Panc1 (cell line): ENCODE results near the gene FLVCR2.

Experiments used
- CTCF ChIP-seq: fragments of 450-650 bp; IDR thresholded peaks from 2 replicates; pipeline ENCODE4 v1.5.1; 2017; ENCODE audit warnings: mild to moderate bottlenecking
- POLR2AphosphoS5 ChIP-seq: IDR thresholded peaks from 2 replicates; pipeline ENCODE4 v1.6.1; 2012; ENCODE audit warnings: mild to moderate bottlenecking, low read depth, low read length, moderate library complexity
- REST ChIP-seq, 2 experiments: IDR thresholded peaks; 2 replicates each; pipeline ENCODE4 v1.6.1; 2011 to 2012; ENCODE audit warnings: low read depth in 2 of 2, control low read depth in 1 of 2, low read length in 1 of 2, mild to moderate bottlenecking in 1 of 2, moderate library complexity in 1 of 2; ENCODE audit not compliant: insufficient read depth in 1 of 2
- SIN3A ChIP-seq: IDR thresholded peaks from 2 replicates; pipeline ENCODE4 v1.6.1; 2012; ENCODE audit warnings: low read depth, mild to moderate bottlenecking, low read length, moderate library complexity, borderline replicate concordance; ENCODE audit not compliant: insufficient read depth
- TCF7L2 ChIP-seq: IDR thresholded peaks from 2 replicates; pipeline ENCODE4 v1.6.1; 2011; ENCODE audit warnings: mild to moderate bottlenecking, low read depth, low read length, inconsistent platforms

GRCh38 chr14:75607842-75608640, 29.6 kb downstream of the FLVCR2 start:
- no peak for TF ChIP-seq CTCF
- no peak for TF ChIP-seq REST (IDR thresholded peaks at IDR 0.05; ENCODE audit: insufficient read depth in 1 of 2, low read depth in 2 of 2, low read length in 1 of 2)
- no peak for TF ChIP-seq SIN3A
- TF ChIP-seq POLR2AphosphoS5, result no peak
- TF ChIP-seq TCF7L2, result no peak
